Measurements from ENCODE around the gene TMCC3.
"Not testable (repeated sequence)": the region's sequence is repeated elsewhere in the genome, so short reads cannot be mapped to it uniquely, and the experiment has no call there.

Gene TMCC3

DNA sequence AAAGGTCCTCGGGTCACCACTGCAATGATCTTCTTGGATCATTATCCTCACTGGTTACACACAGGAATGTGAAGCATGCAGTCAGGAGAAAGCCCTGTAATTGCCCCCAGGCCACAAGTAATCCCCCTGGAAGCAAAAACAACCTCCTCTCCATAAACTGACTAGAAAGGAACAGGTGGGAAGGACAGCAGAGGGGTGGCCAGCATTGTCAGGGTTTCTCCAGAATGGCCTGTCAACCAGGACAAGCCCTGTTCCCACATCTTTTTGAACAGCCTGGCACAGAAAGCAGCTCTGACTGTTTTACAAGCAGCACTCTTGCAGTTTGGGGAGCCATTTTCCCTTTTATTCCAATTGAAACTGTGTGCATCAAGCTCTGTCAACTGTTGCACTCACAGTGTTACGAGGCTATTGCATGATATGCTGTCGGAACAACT is 36.1 kb downstream of the TMCC3 start:
- TF ChIP-seq EZH2 (IDR thresholded peaks at IDR 0.05; ENCODE audit: borderline replicate concordance, low read depth, low read length, severe bottlenecking), result no peak
- TF ChIP-seq, protein P1, sequence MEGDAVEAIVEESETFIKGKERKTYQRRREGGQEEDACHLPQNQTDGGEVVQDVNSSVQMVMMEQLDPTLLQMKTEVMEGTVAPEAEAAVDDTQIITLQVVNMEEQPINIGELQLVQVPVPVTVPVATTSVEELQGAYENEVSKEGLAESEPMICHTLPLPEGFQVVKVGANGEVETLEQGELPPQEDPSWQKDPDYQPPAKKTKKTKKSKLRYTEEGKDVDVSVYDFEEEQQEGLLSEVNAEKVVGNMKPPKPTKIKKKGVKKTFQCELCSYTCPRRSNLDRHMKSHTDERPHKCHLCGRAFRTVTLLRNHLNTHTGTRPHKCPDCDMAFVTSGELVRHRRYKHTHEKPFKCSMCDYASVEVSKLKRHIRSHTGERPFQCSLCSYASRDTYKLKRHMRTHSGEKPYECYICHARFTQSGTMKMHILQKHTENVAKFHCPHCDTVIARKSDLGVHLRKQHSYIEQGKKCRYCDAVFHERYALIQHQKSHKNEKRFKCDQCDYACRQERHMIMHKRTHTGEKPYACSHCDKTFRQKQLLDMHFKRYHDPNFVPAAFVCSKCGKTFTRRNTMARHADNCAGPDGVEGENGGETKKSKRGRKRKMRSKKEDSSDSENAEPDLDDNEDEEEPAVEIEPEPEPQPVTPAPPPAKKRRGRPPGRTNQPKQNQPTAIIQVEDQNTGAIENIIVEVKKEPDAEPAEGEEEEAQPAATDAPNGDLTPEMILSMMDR (IDR thresholded peaks at IDR 0.05; ENCODE audit: borderline replicate concordance, extremely low read depth, low read length, poor library complexity, severe bottlenecking), result no peak
- DNase-seq, result no peak
- H3K4me2 ChIP-seq (ENCODE audit: insufficient read depth, low read length), result no peak overlapping the region

DNA sequence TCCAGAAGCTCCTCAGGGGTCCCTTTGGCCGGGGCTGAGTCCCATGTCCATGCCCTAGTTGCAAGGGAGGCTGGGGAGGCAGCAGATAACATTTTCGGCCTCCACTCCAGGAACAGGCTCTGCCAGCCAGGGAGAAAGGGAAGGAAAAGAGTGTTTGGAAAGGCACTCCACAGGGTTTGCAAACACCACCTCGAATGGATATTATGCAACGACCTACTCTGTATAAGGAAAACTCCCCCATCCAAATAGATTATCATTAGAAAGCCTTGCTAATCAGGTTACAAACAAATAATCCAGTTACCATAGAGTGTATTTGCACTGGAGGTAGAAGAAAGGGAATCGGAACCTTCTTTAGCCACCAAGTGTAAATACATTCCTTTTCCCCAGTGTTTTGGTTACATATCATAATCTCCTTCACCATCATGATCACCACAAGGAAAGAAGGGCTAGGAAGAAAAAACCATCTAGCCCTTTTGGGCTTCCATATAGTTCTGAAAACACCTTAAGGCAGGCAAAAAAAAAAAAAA is 40.4 kb downstream of the TMCC3 start:
- ATAC-seq (ENCODE audit: insufficient read depth, low read depth) (no peak), DNase-seq (no peak)
- Histone ChIP-seq H3K27me3 (ENCODE audit: insufficient read depth, low read length, poor library complexity) (no peaks in the 10 kb centered on the region), H3K36me3 (ENCODE audit: insufficient read depth, low read length) (no peaks in the 10 kb centered on the region), H3K9ac (ENCODE audit: low read depth, low read length) (no peak overlapping the region), H2AFZ (ENCODE audit: low read depth, low read length) (no peak overlapping the region), H3K4me3 (ENCODE audit: low read depth in 1 of 2, low read length in 2 of 2) (no peak overlapping the region), H3K4me2 (ENCODE audit: insufficient read depth, low read length) (no peak overlapping the region), H3K27ac (ENCODE audit: low read length) (no peak overlapping the region), H4K20me1 (ENCODE audit: insufficient read depth, low read length) (no peaks in the 10 kb centered on the region), H3K79me2 (ENCODE audit: insufficient read depth, low read length) (no peaks in the 10 kb centered on the region), H3K4me1 (ENCODE audit: insufficient read depth, low read length) (no peaks in the 10 kb centered on the region), H3K9me3 (ENCODE audit: insufficient read depth, low read length, severe bottlenecking) (no peaks in the 10 kb centered on the region)
- TF ChIP-seq EZH2 (IDR thresholded peaks at IDR 0.05; ENCODE audit: borderline replicate concordance, low read depth, low read length, severe bottlenecking), result no peak
- TF ChIP-seq, protein P1 (IDR thresholded peaks at IDR 0.05; ENCODE audit: borderline replicate concordance, extremely low read depth, low read length, poor library complexity, severe bottlenecking), result no peak

More for the DNA sequence above, 36.1 kb downstream of the TMCC3 start:
- no peaks in the 10 kb centered on the region for H3K79me2 ChIP-seq (ENCODE audit: insufficient read depth, low read length)
- no peaks in the 10 kb centered on the region for H3K27me3 ChIP-seq (ENCODE audit: insufficient read depth, low read length, poor library complexity)
- H3K36me3 ChIP-seq (ENCODE audit: insufficient read depth, low read length), result no peaks in the 10 kb centered on the region
- H4K20me1 ChIP-seq (ENCODE audit: insufficient read depth, low read length), result no peaks in the 10 kb centered on the region
- no peak overlapping the region for H2AFZ ChIP-seq (ENCODE audit: low read depth, low read length)
- no peak overlapping the region for H3K4me3 ChIP-seq (ENCODE audit: low read depth in 1 of 2, low read length in 2 of 2)
- H3K27ac ChIP-seq (ENCODE audit: low read length), result no peak overlapping the region
- H3K9me3 ChIP-seq (ENCODE audit: insufficient read depth, low read length, severe bottlenecking), result no peaks in the 10 kb centered on the region
- no peak for ATAC-seq (ENCODE audit: insufficient read depth, low read depth)
- H3K9ac ChIP-seq (ENCODE audit: low read depth, low read length), result no peak overlapping the region
- no peaks in the 10 kb centered on the region for H3K4me1 ChIP-seq (ENCODE audit: insufficient read depth, low read length)

DNA sequence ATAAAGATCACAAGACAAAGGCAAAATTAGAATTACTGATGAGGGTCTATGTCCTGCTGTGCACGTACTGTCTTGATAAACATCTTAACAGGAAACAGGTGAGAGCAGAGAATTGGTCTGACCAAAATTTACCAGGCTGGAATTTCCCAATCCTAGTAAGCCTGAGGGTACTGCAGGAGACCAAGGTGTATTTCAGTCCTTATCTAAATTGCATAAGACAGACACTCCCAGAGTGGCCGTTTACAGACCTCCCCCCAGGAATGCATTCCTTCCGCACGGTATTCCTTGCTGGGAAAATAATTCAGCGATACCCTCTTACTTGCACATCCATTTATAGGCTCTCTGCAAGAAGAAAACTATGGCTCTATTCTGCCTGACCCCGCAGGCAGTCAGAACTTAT is 43.5 kb downstream of the TMCC3 start:
- H3K79me2 ChIP-seq (ENCODE audit: insufficient read depth, low read length); H3K9me3 ChIP-seq (ENCODE audit: insufficient read depth, low read length, severe bottlenecking); H3K4me1 ChIP-seq (ENCODE audit: insufficient read depth, low read length); ATAC-seq (ENCODE audit: insufficient read depth, low read depth); H3K27ac ChIP-seq (ENCODE audit: low read length); H3K27me3 ChIP-seq (ENCODE audit: insufficient read depth, low read length, poor library complexity); H3K9ac ChIP-seq (ENCODE audit: low read depth, low read length); H3K4me2 ChIP-seq (ENCODE audit: insufficient read depth, low read length); H3K36me3 ChIP-seq (ENCODE audit: insufficient read depth, low read length); DNase-seq; H2AFZ ChIP-seq (ENCODE audit: low read depth, low read length); H4K20me1 ChIP-seq (ENCODE audit: insufficient read depth, low read length); H3K4me3 ChIP-seq (ENCODE audit: low read depth in 1 of 2, low read length in 2 of 2): not testable (repeated sequence)

DNA sequence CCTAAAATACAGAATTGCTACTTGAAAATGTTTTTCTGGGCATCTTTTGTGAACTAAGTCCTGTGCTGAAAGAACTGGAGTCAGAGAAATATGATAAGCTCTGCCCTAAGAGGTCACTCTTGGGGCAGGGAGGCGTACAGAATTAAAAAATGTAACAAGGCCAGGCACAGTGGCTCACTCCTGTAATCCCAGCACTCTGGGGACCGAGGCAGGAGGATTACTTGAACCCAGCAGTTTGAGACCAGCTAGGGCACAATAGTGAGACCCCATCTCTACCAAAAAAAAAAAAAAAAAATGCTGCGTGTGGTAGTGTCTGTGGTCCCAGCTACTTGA is 46.0 kb downstream of the TMCC3 start:
- Histone ChIP-seq H4K20me1 (ENCODE audit: insufficient read depth, low read length) (no peaks in the 10 kb centered on the region), H3K27ac (ENCODE audit: low read length) (no peak overlapping the region), H3K4me2 (ENCODE audit: insufficient read depth, low read length) (no peak overlapping the region), H3K27me3 (ENCODE audit: insufficient read depth, low read length, poor library complexity) (no peaks in the 10 kb centered on the region), H3K9me3 (ENCODE audit: insufficient read depth, low read length, severe bottlenecking) (no peaks in the 10 kb centered on the region), H3K79me2 (ENCODE audit: insufficient read depth, low read length) (no peaks in the 10 kb centered on the region), H3K9ac (ENCODE audit: low read depth, low read length) (no peak overlapping the region), H2AFZ (ENCODE audit: low read depth, low read length) (no peak overlapping the region), H3K4me1 (ENCODE audit: insufficient read depth, low read length) (no peaks in the 10 kb centered on the region), H3K36me3 (ENCODE audit: insufficient read depth, low read length) (no peaks in the 10 kb centered on the region), H3K4me3 (ENCODE audit: low read depth in 1 of 2, low read length in 2 of 2) (no peak overlapping the region)
- no peak for TF ChIP-seq EZH2 (IDR thresholded peaks at IDR 0.05; ENCODE audit: borderline replicate concordance, low read depth, low read length, severe bottlenecking)
- TF ChIP-seq, protein P1 (IDR thresholded peaks at IDR 0.05; ENCODE audit: borderline replicate concordance, extremely low read depth, low read length, poor library complexity, severe bottlenecking), result no peak
- no peak for ATAC-seq (ENCODE audit: insufficient read depth, low read depth)
- DNase-seq, result no peak
